ENCODE results near the gene RTP5.

RTP5 gene

GRCh38 chr2:241844066-241844728 lies 25.3 kb upstream of the RTP5 start:
- DNase-seq: peak; percentile 77

GRCh38 chr2:241844831-241845578 lies 24.5 kb upstream of the RTP5 start:
- no peak for DNase-seq

- DNase-seq: no peak
Observed at GRCh38 chr2:241846406-241846805, 23.1 kb upstream of the RTP5 start.

- no peak for DNase-seq
Observed at GRCh38 chr2:241848761-241849615, 20.5 kb upstream of the RTP5 start.

- no peak for DNase-seq
Observed at GRCh38 chr2:241849616-241850543, 19.6 kb upstream of the RTP5 start.

GRCh38 chr2:241850544-241851324 lies 18.8 kb upstream of the RTP5 start:
- no peak for DNase-seq

- no peak for DNase-seq
Observed at GRCh38 chr2:241851325-241852115, 18.0 kb upstream of the RTP5 start.

- DNase-seq: no peak
Observed at GRCh38 chr2:241852116-241852980, 17.2 kb upstream of the RTP5 start.

GRCh38 chr2:241852981-241853631 lies 16.4 kb upstream of the RTP5 start:
- no peak for DNase-seq

- DNase-seq: no peak
Observed at GRCh38 chr2:241853651-241854341, 15.7 kb upstream of the RTP5 start.

- DNase-seq: peak; percentile 18
Observed at GRCh38 chr2:241854342-241855244, 14.9 kb upstream of the RTP5 start.

- DNase-seq: no peak
Observed at GRCh38 chr2:241855245-241855887, 14.2 kb upstream of the RTP5 start.

GRCh38 chr2:241855888-241856422 lies 13.6 kb upstream of the RTP5 start:
- DNase-seq: no peak

GRCh38 chr2:241857041-241857541 lies 12.4 kb upstream of the RTP5 start:
- no peak for DNase-seq

GRCh38 chr2:241857572-241858121 lies 11.9 kb upstream of the RTP5 start:
- DNase-seq: no peak

Measured in RPMI8226 (cell line).